Ascending aorta (tissue), 2 donors: ENCODE results near the gene PARD3B. TPM values are rescaled to one million over a fixed set of nuclear protein-coding genes. Genes with fewer than 3 reads are reported as not detected.

ENCODE experiments used
- DNase-seq, 2 donors: peaks; one replicate each; pipeline ENCODE4 v3.0.0-alpha.2; 2019; ENCODE audit warnings: low spot score in 2 of 2
- H3K27ac ChIP-seq, 2 donors: fragments of 200-600 bp; sonication (generic); one replicate each; pipeline ENCODE4 v1.5.1; 2016 to 2017; ENCODE audit warnings: mild to moderate bottlenecking in 1 of 2
- H3K27me3 ChIP-seq: fragments of 200-600 bp; sonication (generic); one replicate; pipeline ENCODE4 v1.5.1; 2017
- H3K36me3 ChIP-seq, 2 donors: fragments of 200-600 bp; sonication (generic); one replicate each; pipeline ENCODE4 v1.5.1; 2016
- H3K4me1 ChIP-seq, 2 donors: fragments of 200-600 bp; sonication (generic); one replicate each; pipeline ENCODE4 v1.5.1; 2016 to 2017; ENCODE audit warnings: mild to moderate bottlenecking in 1 of 2
- H3K4me3 ChIP-seq, 2 donors: fragments of 200-600 bp; sonication (generic); one replicate each; pipeline ENCODE4 v1.5.1; 2016 to 2017; ENCODE audit warnings: mild to moderate bottlenecking in 1 of 2
- H3K9me3 ChIP-seq, 2 donors: fragments of 200-600 bp; sonication (generic); one replicate each; pipeline ENCODE4 v1.5.1; 2016
- intact Hi-C: fragments of 100-400 bp; cut with DNase I; formaldehyde crosslinking; loops from one replicate; pipeline ENCODE4 v1.15.1; 2023
- total RNA-seq: library from RNA; depleted of rRNA; stranded (reverse); fragments of >200 nt; gene quantifications from one replicate; pipeline ENCODE4 v1.1.0, GENCODE V29; 2016
- TF ChIP-seq, protein P1 (sequence below), 3 experiments: fragments of 200-600 bp in 2 of 3; fragments of 450-650 bp in 1 of 3; sonication (generic) in 2 of 3; IDR thresholded peaks; one replicate each; pipeline ENCODE4 v1.5.1; 2016 to 2019; ENCODE audit warnings: antibody characterized with exemption in 3 of 3, mild to moderate bottlenecking in 1 of 3, moderate library complexity in 1 of 3

The PARD3B gene
- total RNA-seq, 1 donor from 2014 or later, result 9.5 TPM

DNA sequence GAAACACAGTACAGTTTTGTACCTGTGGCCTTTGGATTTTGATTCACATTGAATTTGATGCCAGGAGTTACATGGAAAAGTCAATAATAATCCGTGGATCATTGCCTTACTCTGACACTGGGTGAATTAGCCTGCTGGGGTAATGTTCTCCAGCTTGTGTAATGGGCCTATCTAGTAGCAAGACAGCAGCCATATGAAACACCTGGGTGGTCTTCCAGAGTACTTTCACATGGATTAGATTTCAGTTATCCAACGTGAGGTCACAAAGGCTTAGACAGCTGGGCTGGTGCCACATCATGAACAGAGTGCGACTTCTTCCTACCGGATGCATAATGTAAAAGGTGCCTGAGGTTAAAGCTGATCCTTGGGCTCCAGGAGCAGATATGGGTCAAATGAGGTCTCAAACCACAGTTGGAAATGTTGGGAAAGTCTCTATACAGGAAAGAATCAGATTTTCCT is 486.8 kb downstream of the PARD3B start:
- Histone ChIP-seq H3K9me3 (no peaks in the 10 kb centered on the region), H3K27ac (no peak overlapping the region), H3K36me3 (no peaks in the 10 kb centered on the region), H3K27me3 (no peaks in the 10 kb centered on the region), H3K4me3 (no peak overlapping the region), H3K4me1 (no peaks in the 10 kb centered on the region)
- intact Hi-C loops, result no loop called here
- TF ChIP-seq, protein P1, sequence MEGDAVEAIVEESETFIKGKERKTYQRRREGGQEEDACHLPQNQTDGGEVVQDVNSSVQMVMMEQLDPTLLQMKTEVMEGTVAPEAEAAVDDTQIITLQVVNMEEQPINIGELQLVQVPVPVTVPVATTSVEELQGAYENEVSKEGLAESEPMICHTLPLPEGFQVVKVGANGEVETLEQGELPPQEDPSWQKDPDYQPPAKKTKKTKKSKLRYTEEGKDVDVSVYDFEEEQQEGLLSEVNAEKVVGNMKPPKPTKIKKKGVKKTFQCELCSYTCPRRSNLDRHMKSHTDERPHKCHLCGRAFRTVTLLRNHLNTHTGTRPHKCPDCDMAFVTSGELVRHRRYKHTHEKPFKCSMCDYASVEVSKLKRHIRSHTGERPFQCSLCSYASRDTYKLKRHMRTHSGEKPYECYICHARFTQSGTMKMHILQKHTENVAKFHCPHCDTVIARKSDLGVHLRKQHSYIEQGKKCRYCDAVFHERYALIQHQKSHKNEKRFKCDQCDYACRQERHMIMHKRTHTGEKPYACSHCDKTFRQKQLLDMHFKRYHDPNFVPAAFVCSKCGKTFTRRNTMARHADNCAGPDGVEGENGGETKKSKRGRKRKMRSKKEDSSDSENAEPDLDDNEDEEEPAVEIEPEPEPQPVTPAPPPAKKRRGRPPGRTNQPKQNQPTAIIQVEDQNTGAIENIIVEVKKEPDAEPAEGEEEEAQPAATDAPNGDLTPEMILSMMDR (IDR thresholded peaks at IDR 0.05), result no peak
- DNase-seq, result no peak

DNA sequence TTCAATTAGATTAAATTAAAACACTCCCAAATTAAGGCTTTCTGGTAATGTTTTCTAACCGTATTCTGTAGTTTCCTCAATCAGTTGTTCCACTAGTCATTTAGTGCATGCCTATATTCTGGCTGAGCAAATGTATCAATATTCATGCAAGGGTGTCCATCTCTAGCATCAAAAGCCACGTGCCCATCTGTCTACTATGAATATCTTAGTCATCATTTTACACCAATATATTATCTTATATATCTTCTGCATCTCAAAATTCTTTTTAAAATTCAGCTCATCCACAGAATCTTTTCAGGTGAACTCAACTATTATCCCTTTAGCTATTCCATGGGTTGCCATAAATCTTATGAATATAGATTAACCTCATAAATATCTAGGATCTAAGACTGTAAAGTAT is 488.2 kb downstream of the PARD3B start:
- H3K27ac ChIP-seq, result no peak overlapping the region
- intact Hi-C loops, result no loop called here

DNA sequence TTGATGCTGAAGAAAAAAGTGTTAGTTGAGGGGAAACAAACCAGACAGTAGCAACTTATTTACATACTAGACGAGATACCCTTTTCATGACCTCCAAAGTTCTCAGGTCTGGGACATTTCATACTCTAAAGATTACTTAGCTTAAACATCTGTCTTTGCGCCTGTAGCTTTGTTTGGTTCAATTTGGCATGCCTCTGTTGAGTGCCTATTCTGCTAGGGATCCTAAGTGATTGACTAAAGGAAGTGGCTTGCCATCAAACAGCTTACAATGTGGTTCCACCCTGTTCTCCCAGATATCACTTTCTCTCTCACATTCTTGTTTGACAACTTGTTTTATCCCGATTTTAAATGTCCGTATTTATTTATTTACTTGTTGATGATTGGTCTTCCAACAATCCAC is 488.8 kb downstream of the PARD3B start:
- Histone ChIP-seq H3K27me3 (no peaks in the 10 kb centered on the region), H3K36me3 (no peaks in the 10 kb centered on the region), H3K9me3 (no peaks in the 10 kb centered on the region), H3K4me3 (no peak overlapping the region), H3K4me1 (no peaks in the 10 kb centered on the region), H3K27ac (no peak overlapping the region)
- DNase-seq, result no peak
- intact Hi-C loops, result no loop called here
- TF ChIP-seq, protein P1 (IDR thresholded peaks at IDR 0.05), result no peak

More for the DNA sequence above, 488.2 kb downstream of the PARD3B start:
- TF ChIP-seq, protein P1 (IDR thresholded peaks at IDR 0.05), result no peak
- H3K4me1 ChIP-seq, result no peaks in the 10 kb centered on the region
- no peaks in the 10 kb centered on the region for H3K36me3 ChIP-seq
- DNase-seq, result no peak
- no peaks in the 10 kb centered on the region for H3K9me3 ChIP-seq
- no peak overlapping the region for H3K4me3 ChIP-seq
- no peaks in the 10 kb centered on the region for H3K27me3 ChIP-seq

DNA sequence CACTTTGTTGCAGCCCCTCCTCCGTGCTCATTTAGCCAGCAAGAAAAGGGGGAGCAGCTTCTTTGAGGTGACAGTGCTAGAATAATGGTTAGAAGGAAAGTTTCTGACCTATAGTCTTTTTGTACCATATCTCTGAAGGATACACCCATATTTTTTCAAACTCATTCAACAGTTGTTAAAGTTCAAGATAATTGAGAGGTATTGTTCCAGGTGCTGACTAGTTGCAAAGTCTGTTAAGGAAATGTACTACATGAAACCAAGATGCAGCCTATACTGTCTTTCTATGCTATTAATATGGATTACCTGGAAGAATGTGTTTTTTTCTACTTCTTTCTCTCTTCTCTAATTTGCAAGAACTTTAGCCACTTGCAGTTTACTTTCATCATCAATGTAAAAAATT is 495.0 kb downstream of the PARD3B start:
- Histone ChIP-seq H3K36me3 (no peaks in the 10 kb centered on the region), H3K4me3 (no peak overlapping the region), H3K27ac (no peak overlapping the region), H3K27me3 (no peaks in the 10 kb centered on the region), H3K4me1 (no peaks in the 10 kb centered on the region), H3K9me3 (no peaks in the 10 kb centered on the region)
- TF ChIP-seq, protein P1 (IDR thresholded peaks at IDR 0.05), result no peak
- DNase-seq, result no peak
- intact Hi-C loops, result no loop called here

DNA sequence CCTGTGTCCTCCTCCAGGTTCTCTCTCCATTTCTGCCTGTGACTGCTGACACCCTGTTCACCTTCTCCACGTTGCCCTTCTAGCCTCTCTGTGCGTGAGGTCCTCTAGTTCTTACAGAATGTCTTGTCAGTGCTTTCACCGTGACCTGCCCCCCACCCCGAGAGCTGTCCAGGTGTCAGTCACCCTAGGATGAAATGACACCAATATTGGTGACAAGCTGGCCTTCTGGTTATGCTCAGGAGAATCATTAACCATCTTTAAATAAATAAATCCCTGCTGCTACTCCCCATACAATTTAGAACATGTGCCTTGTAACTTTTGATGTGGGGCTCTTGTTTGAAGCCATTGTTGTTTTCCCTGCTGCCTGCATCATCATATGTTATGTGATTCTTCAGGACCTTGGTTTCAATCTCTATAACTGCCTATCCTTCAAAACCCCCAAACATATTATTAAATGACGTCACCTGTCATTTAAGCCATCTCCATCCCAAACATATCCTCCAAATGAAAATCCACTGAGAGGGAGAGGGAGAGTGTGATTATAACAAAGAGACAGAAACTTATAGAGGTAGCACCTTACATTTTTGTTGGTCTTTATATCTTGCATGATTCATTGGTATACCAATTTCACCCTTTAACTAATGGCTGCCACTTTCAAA is 496.3 kb downstream of the PARD3B start:
- H3K27ac ChIP-seq, result no peak overlapping the region
- H3K4me1 ChIP-seq, result no peaks in the 10 kb centered on the region
- intact Hi-C loops, result no loop called here
- H3K4me3 ChIP-seq, result no peak overlapping the region
- no peaks in the 10 kb centered on the region for H3K27me3 ChIP-seq
- TF ChIP-seq, protein P1 (IDR thresholded peaks at IDR 0.05), result no peak
- H3K36me3 ChIP-seq, result no peaks in the 10 kb centered on the region
- no peaks in the 10 kb centered on the region for H3K9me3 ChIP-seq
- DNase-seq, result no peak
